SK-N-MC (cell line): Measurements from ENCODE around the gene COPS9.

Experiments
- DNase-seq: peaks from one replicate; pipeline ENCODE4 v3.0.0-alpha.2; 2011; ENCODE audit warnings: low read depth, low spot score
- H3K27ac ChIP-seq: fragments of 200-600 bp; sonication (generic); 2 replicates; pipeline ENCODE4 v1.5.1; 2016; ENCODE audit warnings: mixed run types
- H3K36me3 ChIP-seq: fragments of 200-600 bp; sonication (generic); 2 replicates; pipeline ENCODE4 v1.6.1; 2017; ENCODE audit warnings: antibody characterized with exemption, low read length, mixed read lengths; ENCODE audit not compliant: insufficient read depth
- H3K4me3 ChIP-seq: fragments of 200-600 bp; sonication (generic); 2 replicates; pipeline ENCODE4 v1.5.1; 2016
- H3K9ac ChIP-seq: fragments of 200-600 bp; sonication (generic); 2 replicates; pipeline ENCODE4 v1.8.0; 2017; ENCODE audit warnings: mixed run types, mixed read lengths; ENCODE audit not compliant: insufficient read length
- H3K9me3 ChIP-seq: fragments of 200-600 bp; sonication (generic); 2 replicates; pipeline ENCODE4 v1.6.1; 2017; ENCODE audit warnings: low read depth, mild to moderate bottlenecking, antibody characterized with exemption, low read length, moderate library complexity, mixed read lengths
- EZH2 ChIP-seq: fragments of 200-600 bp; sonication (generic); IDR thresholded peaks from one replicate; pipeline ENCODE4 v1.6.1; 2017; ENCODE audit warnings: antibody characterized with exemption
- FOXP2 ChIP-seq: optimal IDR thresholded peaks from 2 replicates; pipeline ENCODE3; 2011; ENCODE audit warnings: mild to moderate bottlenecking, moderate library complexity; ENCODE audit not compliant: insufficient read depth; ENCODE audit errors: extremely low read length, control extremely low read depth
- POLR2AphosphoS5 ChIP-seq: IDR thresholded peaks from 2 replicates; pipeline ENCODE4 v1.6.1; 2012; ENCODE audit warnings: mild to moderate bottlenecking, low read depth, low read length, borderline replicate concordance

Gene COPS9

GRCh38 chr2:240139666-240140393 lies 3.7 kb upstream of the COPS9 start:
- no peak for DNase-seq
- Histone ChIP-seq H3K9ac (no peak overlapping the region), H3K9me3 (no peaks in the 10 kb centered on the region), H3K4me3 (no peak overlapping the region), H3K27ac (no peak overlapping the region), H3K36me3 (no peaks in the 10 kb centered on the region)
- TF ChIP-seq POLR2AphosphoS5 (no peak), EZH2 (no peak), FOXP2 (no peak)

- TF ChIP-seq POLR2AphosphoS5, result no peak
- no peak for TF ChIP-seq FOXP2
- TF ChIP-seq EZH2, result no peak
Observed at GRCh38 chr2:240139011-240139441, 2.9 kb upstream of the COPS9 start.

DNA sequence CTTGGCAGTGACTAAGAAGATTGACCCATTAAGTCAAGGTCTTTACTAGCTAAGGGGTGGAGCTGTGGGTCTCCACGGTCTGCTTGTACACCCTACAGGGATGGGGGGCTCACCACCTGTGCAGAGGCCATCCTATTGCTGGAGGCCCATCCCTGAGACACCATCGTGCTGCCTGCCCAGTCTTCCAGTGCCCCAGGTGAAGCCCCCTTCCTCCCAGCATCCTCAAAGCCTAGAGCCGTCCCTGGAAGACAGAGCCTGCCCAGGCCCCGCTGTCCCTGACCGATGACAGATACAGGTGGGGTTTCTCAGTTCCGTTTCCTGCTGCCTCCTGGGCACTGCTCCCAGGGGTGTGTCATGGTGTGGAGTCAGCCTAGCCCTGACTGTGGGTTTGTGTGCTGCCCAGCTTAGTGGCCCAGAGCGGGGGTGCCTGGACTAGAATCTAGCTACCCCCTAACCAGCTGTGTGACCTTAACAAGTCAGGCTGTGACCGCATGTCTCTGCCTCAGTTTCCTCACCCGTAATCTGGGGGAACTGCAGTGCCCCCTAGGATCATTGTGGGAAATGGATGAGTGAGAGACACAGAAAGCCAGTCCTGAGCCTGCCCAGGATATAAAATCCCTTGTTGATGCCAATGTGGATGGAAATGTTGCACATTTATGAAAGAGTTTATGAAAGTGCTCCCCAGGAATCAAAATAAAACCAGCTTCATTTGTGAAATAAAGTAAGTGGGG lies 2.3 kb upstream of the COPS9 start:
- TF ChIP-seq POLR2AphosphoS5 (no peak), FOXP2 (no peak)
- no peak for DNase-seq
- no peak overlapping the region for H3K4me3 ChIP-seq

More at GRCh38 chr2:240139011-240139441, 2.9 kb upstream of the COPS9 start:
- Histone ChIP-seq H3K9ac (no peak overlapping the region), H3K27ac (no peak overlapping the region), H3K36me3 (no peaks in the 10 kb centered on the region), H3K9me3 (no peaks in the 10 kb centered on the region), H3K4me3 (no peak overlapping the region)
- DNase-seq, result no peak

DNA sequence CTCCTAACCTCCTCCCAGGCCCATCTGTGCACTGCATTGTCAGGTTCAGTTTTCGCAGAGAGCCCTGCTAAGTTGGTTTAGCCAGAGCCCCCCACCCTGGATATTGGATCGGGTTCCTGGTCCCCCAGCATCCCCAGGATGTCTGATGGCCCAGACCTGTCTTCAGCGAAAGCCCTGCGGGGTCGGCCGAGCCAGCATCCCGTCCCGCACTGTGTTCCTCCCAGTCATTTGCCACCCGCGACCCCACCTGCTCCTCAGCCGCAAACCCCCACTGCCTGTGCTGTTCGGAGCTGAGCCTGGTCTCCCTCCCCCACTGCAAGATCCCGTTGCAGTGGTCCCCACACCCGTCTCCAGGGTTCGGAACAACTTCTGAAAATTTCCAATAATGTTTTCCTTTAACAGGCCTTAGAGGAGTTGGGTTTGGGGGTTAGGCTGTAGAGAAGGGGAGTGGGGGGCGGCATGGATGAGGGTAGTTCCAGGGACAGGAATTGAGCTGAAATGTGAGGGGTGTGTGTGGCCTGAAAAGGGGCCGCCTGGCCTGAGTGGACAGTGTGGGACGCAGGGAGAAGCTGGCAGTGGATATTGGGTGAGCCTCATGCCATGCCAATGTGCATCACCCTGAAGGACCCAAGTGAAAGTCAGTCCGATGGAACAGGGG lies 1.6 kb upstream of the COPS9 start:
- DNase-seq, result no peak
- Histone ChIP-seq H3K36me3 (peaks cover 1% of the 10 kb centered on the region; the same call in 1 of the 2 replicates), H3K9me3 (no peaks in the 10 kb centered on the region), H3K9ac (no peak overlapping the region), H3K27ac (no peak overlapping the region), H3K4me3 (no peak overlapping the region)
- TF ChIP-seq EZH2, result no peak
- no peak for TF ChIP-seq POLR2AphosphoS5
- TF ChIP-seq FOXP2, result no peak

More for the DNA sequence above, 2.3 kb upstream of the COPS9 start:
- Histone ChIP-seq H3K27ac (no peak overlapping the region), H3K9ac (no peak overlapping the region), H3K9me3 (no peaks in the 10 kb centered on the region), H3K36me3 (no peaks in the 10 kb centered on the region)

GRCh38 chr2:240136671-240137292 lies 677 bp upstream of the COPS9 start:
- Histone ChIP-seq H3K9ac (peak overlapping the region; percentile 95), H3K36me3 (peaks cover 11% of the 10 kb centered on the region; the same call in 1 of the 2 replicates), H3K27ac (no peak overlapping the region), H3K4me3 (peak overlapping the region; percentile 97), H3K9me3 (no peaks in the 10 kb centered on the region)
- no peak for TF ChIP-seq EZH2
- TF ChIP-seq FOXP2, result no peak
- no peak for TF ChIP-seq POLR2AphosphoS5
- DNase-seq, result no peak

GRCh38 chr2:240135706-240136012 lies 446 bp downstream of the COPS9 start:
- TF ChIP-seq POLR2AphosphoS5, result no peak
- no peak for TF ChIP-seq EZH2
- no peak for TF ChIP-seq FOXP2
- DNase-seq, result no peak
- H3K4me3 ChIP-seq, result peak overlapping the region; percentile 97
- no peak overlapping the region for H3K27ac ChIP-seq
- peak overlapping the region; percentile 95 for H3K9ac ChIP-seq
- peaks cover 22% of the 10 kb centered on the region for H3K36me3 ChIP-seq
- no peaks in the 10 kb centered on the region for H3K9me3 ChIP-seq

DNA sequence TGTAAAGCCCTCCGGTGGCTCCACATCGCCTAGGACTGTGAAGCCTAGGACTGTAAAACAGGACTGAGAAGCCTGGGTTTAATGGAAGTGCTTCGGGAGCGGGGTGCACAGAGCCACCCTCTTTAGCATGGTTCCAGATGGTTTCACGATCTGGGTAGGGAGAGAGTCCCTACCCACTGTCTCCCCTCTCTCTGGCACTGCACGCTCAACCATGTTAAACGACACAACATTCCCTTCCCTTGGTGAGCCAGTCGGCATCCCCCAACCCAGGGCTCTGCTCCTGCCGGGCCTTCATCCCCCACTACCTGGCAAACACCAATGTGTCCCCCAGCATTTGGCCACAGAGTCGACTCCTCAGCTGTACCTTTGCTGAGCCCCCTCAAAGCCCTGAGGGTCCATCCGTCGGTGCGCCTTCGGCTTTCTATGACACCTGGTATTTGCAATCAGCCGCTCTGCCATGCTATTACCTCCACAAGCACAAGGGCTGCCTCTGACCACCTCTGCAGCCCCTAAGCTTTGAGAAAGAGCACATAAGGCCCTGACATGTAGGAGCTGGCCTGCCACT lies 1.1 kb downstream of the COPS9 start:
- no peak for DNase-seq
- H3K4me3 ChIP-seq, result peak overlapping the region; percentile 97
- H3K9me3 ChIP-seq, result no peaks in the 10 kb centered on the region
- H3K27ac ChIP-seq, result no peak overlapping the region
- peaks cover 28% of the 10 kb centered on the region for H3K36me3 ChIP-seq
- peak overlapping the region; percentile 95 for H3K9ac ChIP-seq
- TF ChIP-seq FOXP2 (no peak), EZH2 (no peak), POLR2AphosphoS5 (no peak)
